Measurements from ENCODE around the gene GGCT.

DNA sequence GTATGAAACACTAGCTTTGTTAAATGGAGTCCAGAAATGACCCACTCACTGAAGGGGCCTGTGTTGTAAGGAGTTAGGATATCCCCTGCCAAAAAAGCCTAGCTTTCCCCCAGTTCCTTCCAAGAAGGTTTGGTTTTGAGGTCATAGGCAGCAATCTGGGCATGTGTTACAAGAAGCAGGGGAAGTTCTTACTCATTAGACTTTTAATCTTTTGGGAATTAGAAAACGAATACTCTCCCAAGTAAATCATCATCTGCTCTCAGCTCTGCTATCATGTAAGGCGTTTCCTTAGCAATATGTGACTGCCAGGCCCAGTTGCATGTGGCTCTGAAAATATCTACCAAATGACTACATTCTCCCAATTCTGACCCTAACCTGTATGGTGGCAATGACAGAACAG lies 29.7 kb downstream of the GGCT start:
- no peak for TF ChIP-seq GATA2 (IDR thresholded peaks at IDR 0.05; ENCODE audit: low read depth, low read length)
- TF ChIP-seq GATA3 (IDR thresholded peaks at IDR 0.05; ENCODE audit: low read depth, low read length): no peak

All from SH-SY5Y (cell line).